H1 (cell line): ENCODE data around the gene TMEM145. TPM values are rescaled to one million over a fixed set of nuclear protein-coding genes. Genes with fewer than 3 reads are reported as not detected.

Source experiments
- BACH1 ChIP-seq: IDR thresholded peaks from 2 replicates; pipeline ENCODE4 v1.6.1; 2012; ENCODE audit warnings: low read length, improper control_type of control experiment
- EP300 ChIP-seq, 2 experiments: IDR thresholded peaks; 1 replicate in 1 of 2; 2 replicates in 1 of 2; pipeline ENCODE4 v1.6.1; 2011 to 2012; ENCODE audit warnings: low read depth in 2 of 2, low read length in 2 of 2, mild to moderate bottlenecking in 2 of 2, borderline replicate concordance in 1 of 2, inconsistent platforms in 1 of 2, moderate library complexity in 1 of 2
- KDM1A ChIP-seq: fragments of 200-600, 300-600 bp; sonication (generic); IDR thresholded peaks from 2 replicates; pipeline ENCODE4 v1.7.1; 2016; ENCODE audit warnings: mild to moderate bottlenecking, low read length, borderline replicate concordance
- KDM5A ChIP-seq: fragments of 200-600 bp; IDR thresholded peaks from 2 replicates; pipeline ENCODE4 v1.7.1; 2012; ENCODE audit warnings: mild to moderate bottlenecking, low read length, inconsistent platforms, mixed read lengths
- NANOG ChIP-seq: IDR thresholded peaks from 2 replicates; pipeline ENCODE4 v1.6.1; 2011; ENCODE audit warnings: low read length, low read depth, mild to moderate bottlenecking, inconsistent platforms; ENCODE audit not compliant: insufficient read depth, poor library complexity, severe bottlenecking
- PHF8 ChIP-seq: fragments of 200-600 bp; sonication (generic); conservative IDR thresholded peaks from 2 replicates; pipeline ENCODE4 v1.7.1; 2012; ENCODE audit warnings: low read depth, mild to moderate bottlenecking, inconsistent platforms, low read length, moderate library complexity
- RFX5 ChIP-seq: IDR thresholded peaks from 2 replicates; pipeline ENCODE4 v1.6.1; 2011; ENCODE audit warnings: low read depth, low read length, improper control_type of control experiment, borderline replicate concordance
- polyA plus RNA-seq, 7 experiments: library from polyadenylated mRNA; depleted of rRNA in 3 of 7; stranded (reverse) in 5 of 7; unstranded in 2 of 7; fragments of >200 nt in 5 of 7; fragments of 200-250 nt in 2 of 7; gene quantifications; 1 replicate in 5 of 7; 2 replicates in 1 of 7; 4 replicates in 1 of 7; pipeline versions ENCODE4 v1.2.1 to v1.2.3, GENCODE V29; 2011 to 2013; ENCODE audit warnings: missing spikeins in 2 of 7, mixed read lengths in 2 of 7
- total RNA-seq: library from RNA; stranded (reverse); fragmentation: NEBNext Ultra II Directional; extraction: Animal tissue kit (Norgen Biotek cat#: 25700); gene quantifications from 2 replicates; pipeline ENCODE4 v1.2.1, GENCODE V29; 2021
- TF ChIP-seq, protein P1 (sequence below): IDR thresholded peaks from 2 replicates; pipeline ENCODE4 v1.6.1; 2012; ENCODE audit warnings: inconsistent platforms
- TF ChIP-seq, protein P2 (sequence below): IDR thresholded peaks from 2 replicates; pipeline ENCODE4 v1.6.1; 2012; ENCODE audit warnings: low read length, inconsistent platforms

TMEM145 gene
- total and polyA plus RNA-seq, 2 of the 8 experiments (the other 6 are each of a cell fraction or from before 2014, with no cell fraction given), result 2.3 to 4.7 TPM

DNA sequence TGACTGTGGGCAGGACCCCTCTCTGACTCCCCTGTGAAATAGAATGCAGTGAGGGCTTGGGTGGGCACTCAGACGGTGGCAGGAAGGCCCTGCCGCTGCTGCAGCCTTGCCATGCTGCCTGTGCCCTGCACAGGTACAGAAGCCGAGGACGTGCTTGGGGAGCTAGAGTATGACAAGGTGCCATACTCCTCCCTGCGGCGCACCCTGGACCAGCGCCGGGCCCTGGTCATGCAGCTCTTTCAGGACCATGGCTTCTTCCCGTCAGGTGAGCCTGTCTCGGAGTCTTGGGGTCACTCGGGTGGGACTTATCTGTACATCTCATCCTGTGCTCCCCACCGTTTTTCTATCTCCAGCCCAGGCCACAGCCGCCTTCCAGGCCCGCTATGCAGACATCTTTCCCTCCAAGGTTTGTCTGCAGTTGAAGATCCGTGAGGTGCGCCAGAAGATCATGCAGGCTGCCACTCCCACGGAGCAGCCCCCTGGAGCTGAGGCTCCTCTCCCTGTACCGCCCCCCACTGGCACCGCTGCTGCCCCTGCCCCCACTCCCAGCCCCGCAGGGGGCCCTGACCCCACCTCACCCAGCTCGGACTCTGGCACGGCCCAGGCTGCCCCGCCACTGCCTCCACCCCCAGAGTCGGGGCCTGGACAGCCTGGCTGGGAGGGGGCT, 18.5 kb upstream of the TMEM145 start (continued):
- TF ChIP-seq KDM5A (no peak), PHF8 (no peak), NANOG (no peak), BACH1 (no peak), RFX5 (no peak), EP300 (IDR thresholded peaks at IDR 0.05; ENCODE audit: borderline replicate concordance in 1 of 2, low read depth in 2 of 2, low read length in 2 of 2) (no peak), KDM1A (no peak)
- TF ChIP-seq, protein P1, sequence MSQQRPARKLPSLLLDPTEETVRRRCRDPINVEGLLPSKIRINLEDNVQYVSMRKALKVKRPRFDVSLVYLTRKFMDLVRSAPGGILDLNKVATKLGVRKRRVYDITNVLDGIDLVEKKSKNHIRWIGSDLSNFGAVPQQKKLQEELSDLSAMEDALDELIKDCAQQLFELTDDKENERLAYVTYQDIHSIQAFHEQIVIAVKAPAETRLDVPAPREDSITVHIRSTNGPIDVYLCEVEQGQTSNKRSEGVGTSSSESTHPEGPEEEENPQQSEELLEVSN, result no peak
- TF ChIP-seq, protein P2, sequence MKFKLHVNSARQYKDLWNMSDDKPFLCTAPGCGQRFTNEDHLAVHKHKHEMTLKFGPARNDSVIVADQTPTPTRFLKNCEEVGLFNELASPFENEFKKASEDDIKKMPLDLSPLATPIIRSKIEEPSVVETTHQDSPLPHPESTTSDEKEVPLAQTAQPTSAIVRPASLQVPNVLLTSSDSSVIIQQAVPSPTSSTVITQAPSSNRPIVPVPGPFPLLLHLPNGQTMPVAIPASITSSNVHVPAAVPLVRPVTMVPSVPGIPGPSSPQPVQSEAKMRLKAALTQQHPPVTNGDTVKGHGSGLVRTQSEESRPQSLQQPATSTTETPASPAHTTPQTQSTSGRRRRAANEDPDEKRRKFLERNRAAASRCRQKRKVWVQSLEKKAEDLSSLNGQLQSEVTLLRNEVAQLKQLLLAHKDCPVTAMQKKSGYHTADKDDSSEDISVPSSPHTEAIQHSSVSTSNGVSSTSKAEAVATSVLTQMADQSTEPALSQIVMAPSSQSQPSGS, result no peak
